ENCODE measurements around the gene CDKN2AIP.
"Not testable (repeated sequence)": the region's sequence is repeated elsewhere in the genome, so short reads cannot be mapped to it uniquely, and the experiment has no call there.

The CDKN2AIP gene

DNA sequence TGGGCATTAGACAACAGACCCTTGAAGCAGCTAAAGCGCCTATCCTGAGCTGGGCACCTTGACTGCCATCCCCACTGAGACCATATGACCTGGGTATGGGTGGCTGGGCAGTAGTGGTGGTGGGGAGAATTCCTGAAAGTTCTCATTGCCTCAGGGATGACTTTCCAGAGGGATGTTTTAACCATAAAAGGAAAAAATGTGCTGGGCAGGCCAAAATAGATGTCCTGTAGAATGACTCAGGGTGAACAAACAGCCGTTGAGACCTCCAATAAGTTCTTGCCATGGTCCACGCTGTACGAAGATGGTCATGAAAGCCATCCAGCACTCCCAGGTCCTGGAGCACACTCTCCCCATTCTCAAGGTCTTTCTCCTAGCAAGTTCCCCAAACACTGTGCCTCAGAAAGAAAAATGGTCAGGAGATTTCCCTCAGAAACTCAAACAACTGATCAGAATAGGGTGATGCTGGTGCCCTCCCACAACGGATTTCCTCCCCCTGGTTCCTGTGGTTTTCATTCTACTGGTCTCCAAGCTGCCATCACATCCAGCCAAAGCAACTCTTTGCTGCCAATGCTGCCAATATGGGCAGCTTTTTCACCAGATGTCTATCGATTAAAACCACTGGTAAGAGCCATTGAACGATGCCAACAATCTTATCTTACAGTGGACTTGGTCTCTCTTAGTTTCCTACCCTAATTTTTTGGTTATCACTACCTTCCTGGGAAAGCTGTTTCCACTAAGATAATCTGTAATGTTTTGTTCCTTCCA, 11.2 kb downstream of the CDKN2AIP start:
- Histone ChIP-seq H3K36me3 (ENCODE audit: control insufficient read depth in 1 of 2, insufficient read depth in 2 of 2, low read length in 2 of 2) (no peaks in the 10 kb centered on the region), H3K4me1 (ENCODE audit: control insufficient read depth in 1 of 2, insufficient read depth in 2 of 2, low read length in 2 of 2) (no peaks in the 10 kb centered on the region), H3K9me3 (ENCODE audit: control insufficient read depth in 1 of 2, low read length in 2 of 2) (no peaks in the 10 kb centered on the region), H3K4me3 (ENCODE audit: low read depth in 1 of 2, low read length in 2 of 2) (no peak overlapping the region), H3K27ac (ENCODE audit: low read length) (no peak overlapping the region), H3K27me3 (ENCODE audit: low read depth, low read length) (no peaks in the 10 kb centered on the region)

DNA sequence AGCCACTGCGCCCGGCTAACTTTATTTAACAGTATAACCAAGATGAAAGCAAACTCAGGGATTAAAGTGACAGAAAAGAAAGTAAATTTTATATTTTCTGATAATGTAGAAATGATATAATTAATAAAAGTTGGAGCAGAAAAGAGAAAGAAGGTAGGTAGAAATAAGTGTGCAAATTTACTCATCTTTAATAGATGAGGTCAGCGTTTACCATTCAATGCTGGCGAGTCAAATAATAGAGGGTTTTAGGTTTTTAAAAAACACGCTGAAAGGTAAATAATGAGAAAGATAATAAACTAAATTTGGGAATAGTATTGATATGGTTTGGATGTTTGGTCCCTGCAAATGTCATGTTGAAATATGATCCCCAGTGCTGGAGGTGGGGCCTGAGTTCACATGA, 13.6 kb downstream of the CDKN2AIP start:
- no peaks in the 10 kb centered on the region for H3K4me1 ChIP-seq (ENCODE audit: control insufficient read depth in 1 of 2, insufficient read depth in 2 of 2, low read length in 2 of 2)
- H3K4me3 ChIP-seq (ENCODE audit: low read depth in 1 of 2, low read length in 2 of 2), result no peak overlapping the region
- no peak overlapping the region for H3K27ac ChIP-seq (ENCODE audit: low read length)
- H3K27me3 ChIP-seq (ENCODE audit: low read depth, low read length), result no peaks in the 10 kb centered on the region
- H3K36me3 ChIP-seq (ENCODE audit: control insufficient read depth in 1 of 2, insufficient read depth in 2 of 2, low read length in 2 of 2), result no peaks in the 10 kb centered on the region
- no peaks in the 10 kb centered on the region for H3K9me3 ChIP-seq (ENCODE audit: control insufficient read depth in 1 of 2, low read length in 2 of 2)

DNA sequence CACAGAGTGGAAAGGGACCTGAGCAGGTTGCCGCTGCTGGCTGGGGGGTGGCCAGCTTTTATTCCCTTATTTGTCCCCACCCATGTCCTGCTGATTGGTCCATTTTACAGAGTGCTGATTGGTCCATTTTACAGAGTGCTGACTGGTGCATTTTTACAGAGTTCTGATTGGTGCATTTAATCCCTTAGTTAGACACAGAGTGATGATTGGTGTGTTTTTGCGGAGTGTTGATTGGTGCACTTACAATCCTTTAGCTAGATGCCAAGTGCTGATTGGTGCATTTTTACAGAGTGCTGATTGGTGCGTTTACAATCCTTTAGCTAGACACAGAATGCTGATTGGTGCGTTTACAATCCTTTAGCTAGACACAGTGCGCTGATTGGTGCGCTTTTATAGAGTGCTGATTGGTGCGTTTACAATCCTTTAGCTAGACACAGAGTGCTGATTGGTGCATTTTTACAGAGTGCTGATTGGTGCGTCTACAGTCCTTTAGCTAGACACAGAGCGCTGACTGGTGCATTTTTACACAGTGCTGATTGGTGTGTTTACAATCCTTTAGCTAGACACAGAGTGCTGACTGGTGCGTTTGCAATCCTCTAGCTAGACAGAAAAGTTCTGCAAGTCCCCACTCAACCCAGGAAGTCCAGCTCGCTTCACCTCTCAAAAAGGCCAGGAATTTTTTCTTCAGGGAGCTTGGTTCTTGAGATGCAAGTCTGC, 19.6 kb downstream of the CDKN2AIP start:
- not testable (repeated sequence) for H3K4me3 ChIP-seq (ENCODE audit: low read depth in 1 of 2, low read length in 2 of 2); H3K27me3 ChIP-seq (ENCODE audit: low read depth, low read length); H3K4me1 ChIP-seq (ENCODE audit: control insufficient read depth in 1 of 2, insufficient read depth in 2 of 2, low read length in 2 of 2); H3K27ac ChIP-seq (ENCODE audit: low read length); H3K36me3 ChIP-seq (ENCODE audit: control insufficient read depth in 1 of 2, insufficient read depth in 2 of 2, low read length in 2 of 2); H3K9me3 ChIP-seq (ENCODE audit: control insufficient read depth in 1 of 2, low read length in 2 of 2)

DNA sequence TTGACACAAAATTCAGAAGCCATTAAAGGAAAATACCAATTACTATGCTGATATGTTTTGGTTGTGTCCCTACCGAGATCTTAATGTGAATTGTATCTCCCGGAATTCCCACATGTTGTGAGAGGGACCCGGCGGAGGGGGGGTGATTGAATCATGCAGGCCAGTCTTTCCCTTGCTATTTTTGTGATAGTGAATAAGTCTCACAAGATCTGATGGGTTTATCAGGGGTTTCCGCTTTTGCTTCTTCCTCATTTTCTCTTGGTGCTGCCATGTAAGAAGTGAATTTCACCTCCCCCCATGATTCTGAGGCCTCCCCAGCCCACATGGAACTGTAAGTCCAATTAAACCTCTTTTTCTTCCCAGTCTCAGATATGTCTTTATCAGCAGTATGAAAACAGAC, 21.4 kb downstream of the CDKN2AIP start:
- not testable (repeated sequence) for H3K27me3 ChIP-seq (ENCODE audit: low read depth, low read length); H3K36me3 ChIP-seq (ENCODE audit: control insufficient read depth in 1 of 2, insufficient read depth in 2 of 2, low read length in 2 of 2); H3K27ac ChIP-seq (ENCODE audit: low read length); H3K4me1 ChIP-seq (ENCODE audit: control insufficient read depth in 1 of 2, insufficient read depth in 2 of 2, low read length in 2 of 2); H3K4me3 ChIP-seq (ENCODE audit: low read depth in 1 of 2, low read length in 2 of 2); H3K9me3 ChIP-seq (ENCODE audit: control insufficient read depth in 1 of 2, low read length in 2 of 2)

GRCh38 chr4:183467246-183467645, 22.8 kb downstream of the CDKN2AIP start:
- Histone ChIP-seq H3K4me1 (ENCODE audit: control insufficient read depth in 1 of 2, insufficient read depth in 2 of 2, low read length in 2 of 2) (no peaks in the 10 kb centered on the region), H3K27me3 (ENCODE audit: low read depth, low read length) (no peaks in the 10 kb centered on the region), H3K36me3 (ENCODE audit: control insufficient read depth in 1 of 2, insufficient read depth in 2 of 2, low read length in 2 of 2) (no peaks in the 10 kb centered on the region), H3K27ac (ENCODE audit: low read length) (no peak overlapping the region), H3K9me3 (ENCODE audit: control insufficient read depth in 1 of 2, low read length in 2 of 2) (no peaks in the 10 kb centered on the region), H3K4me3 (ENCODE audit: low read depth in 1 of 2, low read length in 2 of 2) (no peak overlapping the region)

- H3K4me1 ChIP-seq (ENCODE audit: control insufficient read depth in 1 of 2, insufficient read depth in 2 of 2, low read length in 2 of 2), result peaks cover 0 to 4% of the 10 kb centered on the region in 2 donors
- H3K4me3 ChIP-seq (ENCODE audit: low read depth in 1 of 2, low read length in 2 of 2), result no peak overlapping the region
- no peaks in the 10 kb centered on the region for H3K36me3 ChIP-seq (ENCODE audit: control insufficient read depth in 1 of 2, insufficient read depth in 2 of 2, low read length in 2 of 2)
- H3K27me3 ChIP-seq (ENCODE audit: low read depth, low read length), result no peaks in the 10 kb centered on the region
- no peaks in the 10 kb centered on the region for H3K9me3 ChIP-seq (ENCODE audit: control insufficient read depth in 1 of 2, low read length in 2 of 2)
- H3K27ac ChIP-seq (ENCODE audit: low read length), result no peak overlapping the region
These were observed 24.0 kb downstream of the CDKN2AIP start for GRCh38 chr4:183468210-183469095.

- H3K36me3 ChIP-seq (ENCODE audit: control insufficient read depth in 1 of 2, insufficient read depth in 2 of 2, low read length in 2 of 2), result no peaks in the 10 kb centered on the region
- no peak overlapping the region for H3K4me3 ChIP-seq (ENCODE audit: low read depth in 1 of 2, low read length in 2 of 2)
- peaks cover 0 to 4% of the 10 kb centered on the region in 2 donors for H3K4me1 ChIP-seq (ENCODE audit: control insufficient read depth in 1 of 2, insufficient read depth in 2 of 2, low read length in 2 of 2)
- H3K9me3 ChIP-seq (ENCODE audit: control insufficient read depth in 1 of 2, low read length in 2 of 2), result no peaks in the 10 kb centered on the region
- H3K27ac ChIP-seq (ENCODE audit: low read length), result no peak overlapping the region
- no peaks in the 10 kb centered on the region for H3K27me3 ChIP-seq (ENCODE audit: low read depth, low read length)
These were observed 24.8 kb downstream of the CDKN2AIP start for GRCh38 chr4:183469285-183469684.

- no peaks in the 10 kb centered on the region for H3K9me3 ChIP-seq (ENCODE audit: control insufficient read depth in 1 of 2, low read length in 2 of 2)
- H3K27me3 ChIP-seq (ENCODE audit: low read depth, low read length), result no peaks in the 10 kb centered on the region
- no peak overlapping the region for H3K27ac ChIP-seq (ENCODE audit: low read length)
- H3K4me3 ChIP-seq (ENCODE audit: low read depth in 1 of 2, low read length in 2 of 2), result no peak overlapping the region
- H3K4me1 ChIP-seq (ENCODE audit: control insufficient read depth in 1 of 2, insufficient read depth in 2 of 2, low read length in 2 of 2), result peaks cover 0 to 4% of the 10 kb centered on the region in 2 donors
- H3K36me3 ChIP-seq (ENCODE audit: control insufficient read depth in 1 of 2, insufficient read depth in 2 of 2, low read length in 2 of 2), result no peaks in the 10 kb centered on the region
These were observed 25.5 kb downstream of the CDKN2AIP start for GRCh38 chr4:183469936-183470335.

DNA sequence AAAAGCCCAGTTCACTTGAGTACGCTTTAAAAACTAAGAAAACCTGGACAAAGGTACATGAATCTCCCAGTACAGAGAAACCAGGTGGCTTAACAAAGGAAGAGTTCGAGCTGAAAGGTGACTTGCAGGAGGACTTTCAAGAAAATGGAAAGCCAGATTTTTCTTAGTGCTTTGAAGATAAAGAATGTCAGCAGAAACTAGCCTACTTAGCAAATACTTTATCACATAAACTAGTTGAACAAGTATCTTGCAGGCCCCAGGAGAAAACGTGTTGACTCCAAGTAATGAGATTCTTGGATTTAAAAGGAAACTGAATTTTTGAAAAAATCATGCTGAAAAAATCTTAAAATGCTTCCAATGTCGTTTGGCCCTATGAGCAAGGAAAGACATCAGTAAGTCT, 26.4 kb downstream of the CDKN2AIP start:
- Histone ChIP-seq H3K27ac (ENCODE audit: low read length) (no peak overlapping the region), H3K4me1 (ENCODE audit: control insufficient read depth in 1 of 2, insufficient read depth in 2 of 2, low read length in 2 of 2) (peaks cover 0 to 4% of the 10 kb centered on the region in 2 donors), H3K9me3 (ENCODE audit: control insufficient read depth in 1 of 2, low read length in 2 of 2) (no peaks in the 10 kb centered on the region), H3K27me3 (ENCODE audit: low read depth, low read length) (no peaks in the 10 kb centered on the region), H3K36me3 (ENCODE audit: control insufficient read depth in 1 of 2, insufficient read depth in 2 of 2, low read length in 2 of 2) (no peaks in the 10 kb centered on the region), H3K4me3 (ENCODE audit: low read depth in 1 of 2, low read length in 2 of 2) (no peak overlapping the region)

- no peak overlapping the region for H3K4me3 ChIP-seq (ENCODE audit: low read depth in 1 of 2, low read length in 2 of 2)
- no peaks in the 10 kb centered on the region for H3K36me3 ChIP-seq (ENCODE audit: control insufficient read depth in 1 of 2, insufficient read depth in 2 of 2, low read length in 2 of 2)
- H3K9me3 ChIP-seq (ENCODE audit: control insufficient read depth in 1 of 2, low read length in 2 of 2), result no peaks in the 10 kb centered on the region
- no peaks in the 10 kb centered on the region for H3K27me3 ChIP-seq (ENCODE audit: low read depth, low read length)
- peaks cover 0 to 4% of the 10 kb centered on the region in 2 donors for H3K4me1 ChIP-seq (ENCODE audit: control insufficient read depth in 1 of 2, insufficient read depth in 2 of 2, low read length in 2 of 2)
- H3K27ac ChIP-seq (ENCODE audit: low read length), result no peak overlapping the region
These were observed 27.7 kb downstream of the CDKN2AIP start for GRCh38 chr4:183471946-183472708.

- Histone ChIP-seq H3K4me3 (ENCODE audit: low read depth in 1 of 2, low read length in 2 of 2) (no peak overlapping the region), H3K4me1 (ENCODE audit: control insufficient read depth in 1 of 2, insufficient read depth in 2 of 2, low read length in 2 of 2) (no peaks in the 10 kb centered on the region), H3K27ac (ENCODE audit: low read length) (no peak overlapping the region), H3K36me3 (ENCODE audit: control insufficient read depth in 1 of 2, insufficient read depth in 2 of 2, low read length in 2 of 2) (no peaks in the 10 kb centered on the region), H3K9me3 (ENCODE audit: control insufficient read depth in 1 of 2, low read length in 2 of 2) (no peaks in the 10 kb centered on the region), H3K27me3 (ENCODE audit: low read depth, low read length) (no peaks in the 10 kb centered on the region)
These were observed 33.7 kb downstream of the CDKN2AIP start for GRCh38 chr4:183478123-183478522.
